PFSK-1 (cell line): ENCODE data around the gene ARPC5.

Experiments used
- FOXP2 ChIP-seq: optimal IDR thresholded peaks from 2 replicates; pipeline ENCODE3; 2011; ENCODE audit warnings: borderline replicate concordance, control low read depth, inconsistent platforms; ENCODE audit not compliant: insufficient read depth; ENCODE audit errors: extremely low read length, extremely low read depth
- POLR2AphosphoS5 ChIP-seq: IDR thresholded peaks from 2 replicates; pipeline ENCODE4 v1.6.1; 2012; ENCODE audit warnings: low read depth, mild to moderate bottlenecking, control low read depth, low read length, moderate library complexity
- SIN3A ChIP-seq: IDR thresholded peaks from 2 replicates; pipeline ENCODE4 v1.6.1; 2012; ENCODE audit warnings: mild to moderate bottlenecking, low read length, moderate library complexity, borderline replicate concordance; ENCODE audit not compliant: insufficient read depth
- TAF1 ChIP-seq: IDR thresholded peaks from 2 replicates; pipeline ENCODE4 v1.6.1; 2012; ENCODE audit warnings: low read length, control low read depth, borderline replicate concordance; ENCODE audit not compliant: insufficient read depth
- TF ChIP-seq, protein P1 (sequence below), 2 experiments: IDR thresholded peaks; 2 replicates each; pipeline versions ENCODE4 v1.6.1 to v1.8.0; 2011 to 2012; ENCODE audit warnings: low read depth in 2 of 2, low read length in 2 of 2, control low read depth in 1 of 2, inconsistent platforms in 1 of 2, mild to moderate bottlenecking in 1 of 2, moderate library complexity in 1 of 2; ENCODE audit not compliant: insufficient read depth in 1 of 2

ARPC5 gene

GRCh38 chr1:183656355-183656754, 20.8 kb upstream of the ARPC5 start:
- TF ChIP-seq, protein P1, sequence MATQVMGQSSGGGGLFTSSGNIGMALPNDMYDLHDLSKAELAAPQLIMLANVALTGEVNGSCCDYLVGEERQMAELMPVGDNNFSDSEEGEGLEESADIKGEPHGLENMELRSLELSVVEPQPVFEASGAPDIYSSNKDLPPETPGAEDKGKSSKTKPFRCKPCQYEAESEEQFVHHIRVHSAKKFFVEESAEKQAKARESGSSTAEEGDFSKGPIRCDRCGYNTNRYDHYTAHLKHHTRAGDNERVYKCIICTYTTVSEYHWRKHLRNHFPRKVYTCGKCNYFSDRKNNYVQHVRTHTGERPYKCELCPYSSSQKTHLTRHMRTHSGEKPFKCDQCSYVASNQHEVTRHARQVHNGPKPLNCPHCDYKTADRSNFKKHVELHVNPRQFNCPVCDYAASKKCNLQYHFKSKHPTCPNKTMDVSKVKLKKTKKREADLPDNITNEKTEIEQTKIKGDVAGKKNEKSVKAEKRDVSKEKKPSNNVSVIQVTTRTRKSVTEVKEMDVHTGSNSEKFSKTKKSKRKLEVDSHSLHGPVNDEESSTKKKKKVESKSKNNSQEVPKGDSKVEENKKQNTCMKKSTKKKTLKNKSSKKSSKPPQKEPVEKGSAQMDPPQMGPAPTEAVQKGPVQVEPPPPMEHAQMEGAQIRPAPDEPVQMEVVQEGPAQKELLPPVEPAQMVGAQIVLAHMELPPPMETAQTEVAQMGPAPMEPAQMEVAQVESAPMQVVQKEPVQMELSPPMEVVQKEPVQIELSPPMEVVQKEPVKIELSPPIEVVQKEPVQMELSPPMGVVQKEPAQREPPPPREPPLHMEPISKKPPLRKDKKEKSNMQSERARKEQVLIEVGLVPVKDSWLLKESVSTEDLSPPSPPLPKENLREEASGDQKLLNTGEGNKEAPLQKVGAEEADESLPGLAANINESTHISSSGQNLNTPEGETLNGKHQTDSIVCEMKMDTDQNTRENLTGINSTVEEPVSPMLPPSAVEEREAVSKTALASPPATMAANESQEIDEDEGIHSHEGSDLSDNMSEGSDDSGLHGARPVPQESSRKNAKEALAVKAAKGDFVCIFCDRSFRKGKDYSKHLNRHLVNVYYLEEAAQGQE (IDR thresholded peaks at IDR 0.05; ENCODE audit: insufficient read depth in 1 of 2, low read depth in 2 of 2, low read length in 2 of 2): no peak
- no peak for TF ChIP-seq FOXP2
- TF ChIP-seq POLR2AphosphoS5: no peak
- no peak for TF ChIP-seq SIN3A
- TF ChIP-seq TAF1: no peak

- TF ChIP-seq, protein P1 (IDR thresholded peaks at IDR 0.05; ENCODE audit: insufficient read depth in 1 of 2, low read depth in 2 of 2, low read length in 2 of 2): no peak
- no peak for TF ChIP-seq POLR2AphosphoS5
- TF ChIP-seq TAF1: no peak
- TF ChIP-seq SIN3A: no peak
- TF ChIP-seq FOXP2: no peak
Observed at GRCh38 chr1:183655562-183656075, 20.0 kb upstream of the ARPC5 start.

- TF ChIP-seq TAF1 (no peak), POLR2AphosphoS5 (no peak), FOXP2 (no peak), SIN3A (no peak)
- TF ChIP-seq, protein P1 (IDR thresholded peaks at IDR 0.05; ENCODE audit: insufficient read depth in 1 of 2, low read depth in 2 of 2, low read length in 2 of 2): no peak
Observed at GRCh38 chr1:183654706-183655105, 19.1 kb upstream of the ARPC5 start.

GRCh38 chr1:183653876-183654451, 18.4 kb upstream of the ARPC5 start:
- TF ChIP-seq, protein P1 (IDR thresholded peaks at IDR 0.05; ENCODE audit: insufficient read depth in 1 of 2, low read depth in 2 of 2, low read length in 2 of 2): no peak
- TF ChIP-seq FOXP2 (no peak), SIN3A (no peak), TAF1 (no peak), POLR2AphosphoS5 (no peak)

- no peak for TF ChIP-seq POLR2AphosphoS5
- no peak for TF ChIP-seq SIN3A
- no peak for TF ChIP-seq FOXP2
- TF ChIP-seq, protein P1 (IDR thresholded peaks at IDR 0.05; ENCODE audit: insufficient read depth in 1 of 2, low read depth in 2 of 2, low read length in 2 of 2): no peak
- no peak for TF ChIP-seq TAF1
Observed at GRCh38 chr1:183653462-183653794, 17.8 kb upstream of the ARPC5 start.
